Measurements from ENCODE around the gene UBE2E2.
A peak's percentile ranks its signal among the peaks of the same experiment; 100 is the strongest.

UBE2E2 gene

GRCh38 chr3:23431764-23432163 lies 228.6 kb downstream of the UBE2E2 start:
- Mint-ChIP-seq H3K4me3 (no peak overlapping the region), H3K9me3 (no peaks in the 10 kb centered on the region), H3K27ac (no peak overlapping the region), H3K27me3 (no peaks in the 10 kb centered on the region), H3K36me3 (peaks cover 1% of the 10 kb centered on the region), H3K4me1 (peaks cover 20% of the 10 kb centered on the region)

DNA sequence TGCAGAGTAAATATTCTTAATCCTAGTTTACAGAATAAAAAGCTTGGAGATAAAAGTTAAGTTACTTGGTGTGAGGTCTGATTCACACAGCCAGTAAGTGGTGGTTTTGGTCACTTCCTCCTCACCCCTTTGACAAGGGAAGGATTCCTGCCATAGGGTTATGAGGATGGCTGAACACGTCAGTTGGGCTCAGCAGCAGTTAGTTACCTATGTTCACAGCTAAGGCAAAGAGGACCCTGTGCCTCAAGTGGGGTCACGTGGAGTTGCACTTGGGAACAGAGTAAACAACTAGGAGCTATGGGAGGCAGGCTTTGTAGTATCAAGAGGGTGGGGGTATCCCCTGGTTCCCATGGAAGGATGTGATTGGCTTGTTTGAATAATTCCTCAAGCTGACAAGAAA lies 232.2 kb downstream of the UBE2E2 start:
- Mint-ChIP-seq H3K4me3 (no peak overlapping the region), H3K27me3 (no peaks in the 10 kb centered on the region), H3K36me3 (no peaks in the 10 kb centered on the region), H3K27ac (no peak overlapping the region), H3K4me1 (peaks cover 49% of the 10 kb centered on the region), H3K9me3 (no peaks in the 10 kb centered on the region)

- no peaks in the 10 kb centered on the region for H3K9me3 Mint-ChIP-seq
- peaks cover 49% of the 10 kb centered on the region for H3K4me1 Mint-ChIP-seq
- no peak overlapping the region for H3K27ac Mint-ChIP-seq
- H3K4me3 Mint-ChIP-seq = no peak overlapping the region
- no peaks in the 10 kb centered on the region for H3K27me3 Mint-ChIP-seq
- no peaks in the 10 kb centered on the region for H3K36me3 Mint-ChIP-seq
Measured at GRCh38 chr3:23435904-23436303, 232.8 kb downstream of the UBE2E2 start.

DNA sequence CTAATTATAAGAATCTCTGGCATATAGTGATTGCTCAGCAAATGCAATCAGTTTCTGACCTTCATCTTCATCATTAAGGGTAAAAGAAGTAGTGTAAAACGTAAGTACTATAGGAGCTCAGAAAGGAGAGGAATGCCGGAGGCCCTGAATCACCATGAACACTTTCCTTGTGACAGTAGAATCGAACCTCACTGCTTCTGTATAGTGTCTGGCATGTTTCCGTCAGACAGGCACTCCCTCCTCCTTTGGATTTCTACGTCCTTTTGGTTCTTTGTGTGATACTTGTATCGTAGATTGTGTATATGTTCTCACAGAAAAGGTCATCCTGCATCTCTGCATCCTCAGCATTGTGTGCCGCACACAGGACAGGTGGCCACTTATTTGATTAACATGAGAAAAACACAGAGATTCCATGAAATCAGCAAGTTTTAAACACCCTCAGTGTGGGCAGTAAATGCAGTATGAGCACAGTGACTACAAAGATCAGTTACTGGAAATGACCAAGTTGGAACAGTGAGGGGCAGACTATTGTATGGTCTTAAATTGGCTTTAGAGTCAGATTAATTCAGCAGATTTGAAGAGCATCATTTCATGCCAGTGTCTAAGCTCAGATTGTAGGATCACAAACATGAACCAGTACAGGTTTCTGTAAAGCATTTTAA lies 234.5 kb downstream of the UBE2E2 start:
- Mint-ChIP-seq H3K4me1 (peaks cover 52% of the 10 kb centered on the region), H3K27me3 (no peaks in the 10 kb centered on the region), H3K9me3 (no peaks in the 10 kb centered on the region), H3K36me3 (no peaks in the 10 kb centered on the region), H3K27ac (no peak overlapping the region), H3K4me3 (no peak overlapping the region)

- Mint-ChIP-seq H3K36me3 (no peaks in the 10 kb centered on the region), H3K4me3 (no peak overlapping the region), H3K27ac (peak overlapping the region; percentile 0), H3K9me3 (no peaks in the 10 kb centered on the region), H3K27me3 (no peaks in the 10 kb centered on the region), H3K4me1 (peaks cover 60% of the 10 kb centered on the region)
Measured at GRCh38 chr3:23438657-23439056, 235.5 kb downstream of the UBE2E2 start.

GRCh38 chr3:23439080-23439479 lies 236.0 kb downstream of the UBE2E2 start:
- H3K4me1 Mint-ChIP-seq = peaks cover 62% of the 10 kb centered on the region
- no peaks in the 10 kb centered on the region for H3K9me3 Mint-ChIP-seq
- no peak overlapping the region for H3K4me3 Mint-ChIP-seq
- H3K27me3 Mint-ChIP-seq = no peaks in the 10 kb centered on the region
- H3K27ac Mint-ChIP-seq = peak overlapping the region; percentile 0
- H3K36me3 Mint-ChIP-seq = no peaks in the 10 kb centered on the region

DNA sequence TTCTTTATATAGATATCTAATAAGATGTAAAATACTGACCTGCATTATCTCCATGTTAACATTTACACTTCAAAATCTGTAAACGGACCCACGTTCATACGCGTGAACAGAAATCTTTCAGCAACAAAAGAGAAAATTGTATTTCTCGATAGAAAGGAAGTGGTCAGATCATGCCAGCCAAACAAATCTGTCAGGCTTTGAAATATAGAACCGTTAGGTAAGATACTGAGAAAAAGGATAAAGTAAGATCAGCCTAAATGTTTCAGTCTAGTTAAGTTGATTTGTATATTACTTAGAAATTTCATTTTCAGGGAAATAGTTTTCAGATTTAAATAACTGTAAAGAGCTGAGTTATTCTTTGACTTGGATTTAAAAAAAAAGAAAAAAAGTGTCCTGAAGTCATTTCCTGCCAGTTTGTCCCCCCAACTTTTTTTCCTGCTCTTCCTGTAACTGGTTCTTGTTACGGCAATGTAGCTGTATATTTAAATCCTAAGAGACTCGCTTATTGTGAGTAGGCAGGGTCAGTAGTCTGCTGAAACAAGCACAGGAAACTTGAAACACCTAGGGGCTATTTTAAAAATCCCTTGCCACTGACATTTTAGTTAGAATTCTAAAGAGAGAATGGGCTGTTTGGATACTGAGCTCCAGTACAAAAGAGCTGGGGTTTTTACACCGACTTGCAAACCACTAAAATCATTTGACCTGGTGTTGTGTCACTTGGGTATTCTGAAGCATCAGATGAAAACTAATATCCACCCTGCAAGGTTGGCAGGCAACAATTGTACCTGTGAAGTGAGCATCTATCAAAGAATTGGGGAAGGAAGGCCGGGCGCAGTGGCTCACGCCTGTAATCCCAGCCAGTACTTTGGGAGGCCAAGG lies 237.5 kb downstream of the UBE2E2 start:
- peaks cover 58% of the 10 kb centered on the region for H3K4me1 Mint-ChIP-seq
- H3K4me3 Mint-ChIP-seq = peak overlapping the region; percentile 24
- no peaks in the 10 kb centered on the region for H3K27me3 Mint-ChIP-seq
- H3K9me3 Mint-ChIP-seq = no peaks in the 10 kb centered on the region
- H3K36me3 Mint-ChIP-seq = no peaks in the 10 kb centered on the region
- H3K27ac Mint-ChIP-seq = peak overlapping the region; percentile 31

DNA sequence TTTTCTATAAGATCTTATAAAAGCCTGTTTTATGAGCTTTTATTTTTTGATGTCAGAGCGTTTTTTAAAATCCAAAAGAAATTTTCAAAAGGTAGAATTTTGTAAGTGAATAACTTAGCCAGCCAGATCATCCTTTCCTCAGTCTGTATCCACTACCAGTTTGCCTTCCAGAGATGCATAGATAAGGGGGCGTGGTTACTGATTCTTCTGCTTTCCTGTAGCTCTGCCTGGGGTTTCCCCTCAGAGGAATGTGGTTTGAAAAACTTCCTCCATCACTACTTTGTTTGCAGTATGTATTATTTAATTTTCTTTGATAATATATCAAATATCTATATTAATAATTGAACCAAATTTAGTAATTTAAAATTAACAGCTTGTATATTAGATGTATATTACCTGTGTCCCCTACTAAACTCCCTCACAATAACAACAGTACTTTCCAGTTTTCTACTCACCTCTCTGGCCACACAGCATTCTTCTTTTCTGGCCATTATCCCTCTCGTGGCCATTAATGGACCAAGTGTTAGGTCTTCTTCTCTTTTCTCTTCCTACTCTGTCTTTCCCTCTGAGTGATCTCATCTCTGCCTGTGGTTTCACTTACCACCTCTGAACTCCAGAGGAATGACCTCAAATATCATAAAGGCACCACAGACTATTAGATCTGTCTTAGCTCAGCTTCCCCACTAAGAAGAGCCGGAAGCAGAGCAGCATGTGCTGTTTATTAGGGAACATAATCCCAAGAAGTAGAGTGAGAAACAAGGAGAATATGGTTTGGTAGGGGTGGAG lies 239.7 kb downstream of the UBE2E2 start:
- no peaks in the 10 kb centered on the region for H3K9me3 Mint-ChIP-seq
- no peaks in the 10 kb centered on the region for H3K36me3 Mint-ChIP-seq
- H3K4me3 Mint-ChIP-seq = peak overlapping the region; percentile 60
- H3K4me1 Mint-ChIP-seq = peaks cover 48% of the 10 kb centered on the region
- peak overlapping the region; percentile 74 for H3K27ac Mint-ChIP-seq
- no peaks in the 10 kb centered on the region for H3K27me3 Mint-ChIP-seq

DNA sequence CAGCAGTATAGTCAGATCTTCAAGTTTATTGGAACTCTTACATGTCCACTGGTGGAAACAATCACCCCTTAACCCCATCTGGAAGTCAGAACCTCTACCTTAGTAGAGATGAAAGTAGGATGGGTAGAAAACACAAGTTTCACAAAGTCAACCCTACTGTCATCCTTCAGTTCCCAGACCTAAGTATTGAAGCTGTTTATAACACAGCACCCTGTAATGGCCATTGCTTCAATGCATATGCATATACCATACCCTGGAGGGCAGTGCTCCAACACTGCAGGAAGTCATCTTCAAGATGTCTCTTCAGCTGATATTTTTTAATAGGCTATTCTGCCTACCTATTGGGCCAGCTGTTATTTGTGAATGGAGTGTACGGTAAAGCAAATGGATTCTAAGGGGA lies 241.3 kb downstream of the UBE2E2 start:
- Mint-ChIP-seq H3K9me3 (no peaks in the 10 kb centered on the region), H3K4me1 (peaks cover 34% of the 10 kb centered on the region), H3K27me3 (no peaks in the 10 kb centered on the region), H3K27ac (no peak overlapping the region), H3K36me3 (no peaks in the 10 kb centered on the region), H3K4me3 (no peak overlapping the region)

DNA sequence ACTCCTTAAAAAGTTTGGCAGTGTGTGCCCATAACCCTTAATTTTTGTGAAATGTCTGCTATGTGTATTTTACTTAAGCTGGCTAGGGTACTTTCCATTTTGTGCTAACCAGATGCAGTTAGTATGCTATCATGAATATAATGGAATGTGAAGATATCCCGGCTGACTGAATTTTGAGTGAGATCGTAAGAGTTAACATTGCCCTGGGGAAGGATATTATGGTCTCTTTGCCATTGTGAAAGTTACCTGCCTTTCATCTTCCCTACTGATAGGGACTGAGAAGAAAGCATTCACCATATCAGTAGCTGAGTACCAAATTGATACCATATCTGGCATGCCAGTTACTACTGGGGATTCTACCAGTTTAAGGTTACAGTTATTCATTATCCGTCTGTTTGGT lies 243.2 kb downstream of the UBE2E2 start:
- H3K36me3 Mint-ChIP-seq = no peaks in the 10 kb centered on the region
- H3K27ac Mint-ChIP-seq = no peak overlapping the region
- no peaks in the 10 kb centered on the region for H3K9me3 Mint-ChIP-seq
- H3K4me1 Mint-ChIP-seq = peaks cover 17% of the 10 kb centered on the region
- no peaks in the 10 kb centered on the region for H3K27me3 Mint-ChIP-seq
- H3K4me3 Mint-ChIP-seq = no peak overlapping the region

DNA sequence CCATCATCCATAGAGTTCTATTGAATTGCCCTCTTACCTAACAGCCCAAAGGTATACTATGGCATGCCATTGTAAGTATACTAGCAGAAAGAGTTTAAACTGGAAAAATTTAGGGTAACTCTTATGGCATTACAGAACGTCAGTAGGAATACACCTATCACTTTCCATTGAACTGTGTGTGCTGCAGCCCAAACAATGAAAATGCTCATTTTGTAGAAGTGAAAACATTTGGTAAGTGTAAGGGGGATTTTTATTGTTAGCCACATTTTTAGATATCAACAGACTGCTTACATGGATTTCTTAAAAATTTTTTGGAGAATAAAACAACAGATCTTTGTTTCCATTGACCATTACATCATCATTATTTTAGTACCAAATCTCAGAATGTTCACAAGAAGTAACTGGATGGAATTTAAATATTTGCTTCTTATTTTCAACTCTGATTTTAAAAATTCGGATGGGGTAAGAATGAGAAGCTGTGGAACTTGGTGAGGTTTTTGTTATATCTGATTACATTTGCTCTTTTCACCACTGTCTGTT lies 245.9 kb downstream of the UBE2E2 start:
- Mint-ChIP-seq H3K36me3 (no peaks in the 10 kb centered on the region), H3K4me1 (peaks cover 3% of the 10 kb centered on the region), H3K4me3 (no peak overlapping the region), H3K27me3 (no peaks in the 10 kb centered on the region), H3K27ac (no peak overlapping the region), H3K9me3 (no peaks in the 10 kb centered on the region)

DNA sequence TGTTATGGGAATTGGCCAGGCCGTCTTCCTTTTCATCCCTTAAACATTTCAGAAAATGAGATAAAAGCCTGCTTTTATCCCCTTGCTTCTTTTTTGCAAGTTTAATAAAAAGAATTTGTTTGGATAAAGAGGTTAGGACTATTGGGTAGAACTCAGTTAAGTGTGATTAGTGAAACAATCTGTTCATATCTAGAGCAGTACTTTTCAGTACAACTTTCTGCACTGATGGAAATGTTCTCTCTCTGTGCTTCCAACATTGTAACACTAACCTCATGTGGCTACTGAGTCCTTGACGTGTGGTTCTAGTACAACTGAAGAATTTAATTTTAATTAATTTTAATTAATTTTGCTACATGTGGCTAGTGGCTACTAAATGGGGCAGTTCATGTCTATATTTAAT lies 246.9 kb downstream of the UBE2E2 start:
- H3K9me3 Mint-ChIP-seq = no peaks in the 10 kb centered on the region
- H3K27me3 Mint-ChIP-seq = no peaks in the 10 kb centered on the region
- H3K36me3 Mint-ChIP-seq = no peaks in the 10 kb centered on the region
- no peak overlapping the region for H3K27ac Mint-ChIP-seq
- no peaks in the 10 kb centered on the region for H3K4me1 Mint-ChIP-seq
- no peak overlapping the region for H3K4me3 Mint-ChIP-seq

GRCh38 chr3:23450806-23451205 lies 247.7 kb downstream of the UBE2E2 start:
- Mint-ChIP-seq H3K9me3 (no peaks in the 10 kb centered on the region), H3K4me3 (no peak overlapping the region), H3K4me1 (no peaks in the 10 kb centered on the region), H3K27ac (no peak overlapping the region), H3K27me3 (no peaks in the 10 kb centered on the region), H3K36me3 (no peaks in the 10 kb centered on the region)

- Mint-ChIP-seq H3K9me3 (no peaks in the 10 kb centered on the region), H3K36me3 (peaks cover 2% of the 10 kb centered on the region), H3K4me3 (no peak overlapping the region), H3K27me3 (no peaks in the 10 kb centered on the region), H3K4me1 (peaks cover 4% of the 10 kb centered on the region), H3K27ac (no peak overlapping the region)
Measured at GRCh38 chr3:23452408-23452807, 249.3 kb downstream of the UBE2E2 start.

DNA sequence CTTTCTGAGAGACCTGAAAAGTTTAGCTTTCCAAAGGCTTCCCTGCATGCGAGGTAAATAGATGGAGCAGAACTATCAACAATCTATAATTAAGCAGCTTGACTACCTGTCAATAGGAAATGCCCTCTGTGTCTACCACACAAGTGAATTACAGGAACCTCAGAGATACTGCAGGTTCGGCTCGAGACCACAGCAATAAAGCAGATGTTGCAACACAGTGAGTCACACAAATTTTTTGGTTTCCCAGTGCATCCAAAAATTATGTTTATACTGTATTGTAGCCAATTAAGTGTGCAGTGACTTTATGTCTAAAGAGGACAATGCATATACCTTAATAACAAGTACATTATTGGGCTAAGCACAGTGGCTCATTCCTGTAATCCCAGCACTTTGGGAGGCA lies 252.0 kb downstream of the UBE2E2 start:
- Mint-ChIP-seq H3K4me3 (no peak overlapping the region), H3K27ac (no peak overlapping the region), H3K9me3 (no peaks in the 10 kb centered on the region), H3K4me1 (peaks cover 12% of the 10 kb centered on the region), H3K27me3 (no peaks in the 10 kb centered on the region), H3K36me3 (peaks cover 5% of the 10 kb centered on the region)

Data from activated naive CD4-positive, alpha-beta T cell treated with anti-CD3 and anti-CD28 coated beads, Interleukin-2, amount 50 U/mL, for 24 hours (primary cell).